K562 (cell line): ENCODE measurements around the gene FPGS. TPM values are rescaled to one million over a fixed set of nuclear protein-coding genes. Genes with fewer than 3 reads are reported as not detected.
A peak's percentile ranks its signal among the peaks of the same experiment; 100 is the strongest.

ENCODE experiments used
- ATAC-seq: fragments of 200-7000 bp; cut with Tn5 transposase; 3 replicates; pipeline ENCODE4 v1.9.1; 2020; ENCODE audit warnings: moderate library complexity
- BruUV-seq: library from RNA; stranded (reverse); fragments of 400-500 nt; replicated peaks from 2 replicates; lab custom pipeline; 2021; lab: Mats Ljungman, UMichigan
- CTCF ChIA-PET: fragments of 300-600 bp; formaldehyde crosslinking; extraction: SDS; loops from one replicate; lab custom pipeline; 2021; ENCODE audit warnings: low intra/inter-chr PET ratio; lab: Yijun Ruan, JAX
- POLR2A ChIA-PET: fragments of 300-600, 350-650 bp; sonication (Branson Sonifier 250); formaldehyde crosslinking; extraction: SDS; loops from one replicate; lab custom pipeline; 2021; ENCODE audit warnings: antibody characterized with exemption, inconsistent platforms; lab: Yijun Ruan, JAX
- DNase-seq, 4 experiments: peaks; one replicate each; pipeline versions ENCODE4 v3.0.0 to v3.0.0-alpha.2; 2011 to 2018; ENCODE audit warnings: low spot score in 3 of 4, mixed read lengths in 3 of 4; ENCODE audit errors: extremely low read depth in 1 of 4
- FAIRE-seq: peaks from 2 replicates; lab custom pipeline; 2011; peaks lifted over from hg19 to GRCh38; lab: Jason Lieb, UNC
- H2AFZ ChIP-seq: 2 replicates; pipeline ENCODE4 v1.6.0; 2011; ENCODE audit warnings: low read depth, low read length, control low read depth, inconsistent platforms
- H3K27ac ChIP-seq: fragments of 200-600 bp; 3 replicates; pipeline ENCODE4 v1.8.0; 2011; ENCODE audit warnings: low read depth, mild to moderate bottlenecking, control low read depth, inconsistent platforms, low read length, moderate library complexity, mixed read lengths; ENCODE audit errors: extremely low read depth
- H3K27me3 ChIP-seq, 2 experiments: fragments of 300-600 bp in 1 of 2; 2 replicates in 1 of 2; 3 replicates in 1 of 2; pipeline versions ENCODE4 v1.6.0 to v1.8.0; 2011; ENCODE audit warnings: inconsistent platforms in 2 of 2, low read length in 2 of 2, mild to moderate bottlenecking in 1 of 2, mixed read lengths in 1 of 2, moderate library complexity in 1 of 2; ENCODE audit not compliant: control insufficient read depth in 2 of 2, insufficient read depth in 2 of 2
- H3K36me3 ChIP-seq: fragments of 300-600 bp; 3 replicates; pipeline ENCODE4 v1.8.0; 2011; ENCODE audit warnings: mild to moderate bottlenecking, low read length, inconsistent platforms; ENCODE audit not compliant: control insufficient read depth, insufficient read depth
- H3K4me1 ChIP-seq, 2 experiments: fragments of 200-600 bp in 1 of 2; replicated peaks in 1 of 2; 2 replicates in 1 of 2; 3 replicates in 1 of 2; pipeline versions ENCODE4 v1.5.1 to v1.8.0; 2011; ENCODE audit warnings: inconsistent platforms in 2 of 2, low read length in 2 of 2, mild to moderate bottlenecking in 1 of 2, mixed read lengths in 1 of 2, moderate library complexity in 1 of 2; ENCODE audit not compliant: control insufficient read depth in 2 of 2, insufficient read depth in 2 of 2
- H3K4me2 ChIP-seq: 2 replicates; pipeline ENCODE4 v1.6.1; 2011; ENCODE audit warnings: low read length, control low read depth, inconsistent platforms, mixed read lengths; ENCODE audit not compliant: insufficient read depth
- H3K4me3 ChIP-seq: fragments of 200-600 bp; sonication (generic), shearing (Covaris generic); 2 replicates; pipeline ENCODE4 v1.5.1; 2016; ENCODE audit warnings: control low read depth, inconsistent platforms
- H3K79me2 ChIP-seq: fragments of 200-600 bp; 3 replicates; pipeline ENCODE4 v1.8.0; 2011; ENCODE audit warnings: low read length, inconsistent platforms; ENCODE audit not compliant: control insufficient read depth, insufficient read depth
- H3K9ac ChIP-seq, 2 experiments: 2 replicates each; pipeline versions ENCODE4 v1.6.0 to v1.6.1; 2011; ENCODE audit warnings: low read depth in 2 of 2, low read length in 2 of 2, control low read depth in 1 of 2, inconsistent platforms in 1 of 2, mild to moderate bottlenecking in 1 of 2, mixed read lengths in 1 of 2; ENCODE audit not compliant: insufficient read depth in 1 of 2
- H3K9me1 ChIP-seq: one replicate; pipeline ENCODE4 v1.6.0; 2011; ENCODE audit warnings: inconsistent platforms, mild to moderate bottlenecking, low read length, moderate library complexity; ENCODE audit not compliant: control insufficient read depth, insufficient read depth
- H3K9me3 ChIP-seq: replicated peaks from 2 replicates; pipeline ENCODE4 v1.5.1; 2011; ENCODE audit warnings: low read depth, low read length, inconsistent platforms; ENCODE audit not compliant: control insufficient read depth, insufficient read depth
- H4K20me1 ChIP-seq: replicated peaks from 2 replicates; pipeline ENCODE4 v1.6.1; 2011; ENCODE audit warnings: low read length, inconsistent platforms, mixed read lengths; ENCODE audit not compliant: control insufficient read depth, insufficient read depth
- ESRRA ChIP-seq: fragments of 450-650 bp; IDR thresholded peaks from 2 replicates; pipeline ENCODE4 v1.6.1; 2014; ENCODE audit warnings: low read depth, mild to moderate bottlenecking, moderate library complexity, borderline replicate concordance
- ETS2 ChIP-seq: IDR thresholded peaks from 2 replicates; pipeline ENCODE4 v1.6.1; 2016; ENCODE audit warnings: borderline replicate concordance, missing genetic modification characterization, mild to moderate bottlenecking, moderate library complexity, missing compliant biosample characterization; ENCODE audit not compliant: poor library complexity, severe bottlenecking
- ZBED1 ChIP-seq: IDR thresholded peaks from 2 replicates; pipeline ENCODE4 v1.6.1; 2014
- ZKSCAN1 ChIP-seq: fragments of 150-350 bp; IDR thresholded peaks from 2 replicates; pipeline ENCODE4 v1.6.1; 2016; ENCODE audit warnings: low read depth, low read length
- WGBS: fragments of 100-300 bp; shearing (Covaris generic); methylation state at CpG from one replicate; pipeline ENCODE4 v1.1.6; 2016; ENCODE audit warnings: low coverage, mixed read lengths; ENCODE audit not compliant: insufficient coverage; ENCODE audit errors: missing lambda C conversion rate; 5-methylcytosine and 5-hydroxymethylcytosine counted together
- in situ Hi-C: fragments of 300-500 bp; cut with MboI; formaldehyde crosslinking; loops from 4 replicates; pipeline ENCODE4 v1.15.0; 2018; ENCODE audit warnings: inconsistent platforms, mixed read lengths
- intact Hi-C: fragments of 100-400 bp; cut with micrococcal nuclease; formaldehyde crosslinking; loops from 2 replicates; pipeline ENCODE4 v1.14.2; 2022
- polyA plus RNA-seq, 8 experiments: library from polyadenylated mRNA; depleted of rRNA in 4 of 8; stranded (reverse) in 5 of 8; unstranded in 3 of 8; fragments of >200 nt; fragmentation: Nextera tagmentation in 2 of 8; fragmentation: Illumina TruSeq in 1 of 8; extraction: Ambion mirVana in 2 of 8; extraction: Trizol in 1 of 8; gene quantifications; 2 replicates each; pipeline versions ENCODE4 v1.2.1 to v1.2.3, GENCODE V29; 2011 to 2014; ENCODE audit warnings: inconsistent platforms in 1 of 8, missing spikeins in 1 of 8
- total RNA-seq, 7 experiments: library from RNA; depleted of rRNA in 6 of 7; stranded (reverse); fragments of >200 nt in 6 of 7; fragmentation: Illumina TruSeq in 2 of 7; extraction: Trizol in 2 of 7; gene quantifications; 2 replicates each; pipeline versions ENCODE4 v1.2.1 to v1.2.3, GENCODE V29; 2011 to 2021; ENCODE audit warnings: low replicate concordance in 1 of 7
- TF ChIP-seq, protein P1 (sequence below), 2 experiments: fragments of 450-650 bp in 1 of 2; sonication (generic) in 1 of 2; formaldehyde crosslinking in 1 of 2; IDR thresholded peaks in 1 of 2; conservative IDR thresholded peaks in 1 of 2; 2 replicates each; pipeline versions ENCODE4 v1.6.1 to v1.8.1; 2016 to 2023; ENCODE audit warnings: mild to moderate bottlenecking in 2 of 2, moderate library complexity in 2 of 2, inconsistent platforms in 1 of 2, missing genetic modification reagents in 1 of 2
- TF ChIP-seq, protein P2 (sequence below): fragments of 450-650 bp; IDR thresholded peaks from 2 replicates; pipeline ENCODE4 v1.6.1; 2018; ENCODE audit not compliant: partially characterized antibody

FPGS gene
- total and polyA plus RNA-seq, 9 of the 15 experiments (the other 6 are each of a cell fraction or from before 2014, with no cell fraction given), result 0.84 to 86.4 (median 59.2) TPM

DNA sequence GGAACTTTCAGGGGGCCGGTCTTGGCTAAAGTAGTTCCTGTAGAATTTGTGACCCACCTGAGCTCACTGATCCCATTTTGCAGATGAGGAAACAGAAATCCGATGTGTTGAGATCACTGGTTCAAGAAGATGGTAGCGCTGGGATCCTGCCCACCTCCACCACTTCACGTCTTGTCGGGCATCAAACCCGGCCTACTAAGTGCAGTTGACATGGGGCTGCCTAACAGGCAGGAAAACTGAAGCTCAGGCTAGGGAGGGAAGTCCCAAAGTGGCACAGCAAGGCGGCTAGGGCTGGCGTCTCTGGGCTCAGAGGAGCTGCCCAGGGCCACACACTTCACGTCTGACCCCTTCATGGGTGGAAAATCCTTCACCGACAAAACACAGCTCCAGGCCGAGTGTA lies 52.3 kb downstream of the FPGS start:
- H4K20me1 ChIP-seq, result no peaks in the 10 kb centered on the region
- intact Hi-C loops (no loop called here), in situ Hi-C loops (no loop called here)
- ChIA-PET POLR2A (interaction anchor here (0.6 kb wide), 1 partner anchor 14 kb away, joined by 4 read pairs; no protein-coding TSS in a partner anchor), CTCF (no interaction called here)
- WGBS, result 68% methylated on average over 11 of the region's 11 CpGs
- BruUV-seq, result no TSS peak
- no peak overlapping the region for H2AFZ ChIP-seq
- FAIRE-seq (no peak), DNase-seq (no peak), ATAC-seq (no peak)
- no peak overlapping the region for H3K27ac ChIP-seq
- H3K9me3 ChIP-seq, result peaks cover 4% of the 10 kb centered on the region
- H3K9me1 ChIP-seq, result no peaks in the 10 kb centered on the region
- H3K27me3 ChIP-seq, result no peaks in the 10 kb centered on the region
- H3K4me3 ChIP-seq, result no peak overlapping the region
- no peaks in the 10 kb centered on the region for H3K79me2 ChIP-seq
- no peaks in the 10 kb centered on the region for H3K36me3 ChIP-seq
- H3K4me1 ChIP-seq, result peaks cover 24 to 50% of the 10 kb centered on the region in 2 experiments
- TF ChIP-seq, protein P1, sequence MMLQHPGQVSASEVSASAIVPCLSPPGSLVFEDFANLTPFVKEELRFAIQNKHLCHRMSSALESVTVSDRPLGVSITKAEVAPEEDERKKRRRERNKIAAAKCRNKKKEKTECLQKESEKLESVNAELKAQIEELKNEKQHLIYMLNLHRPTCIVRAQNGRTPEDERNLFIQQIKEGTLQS (IDR thresholded peaks at IDR 0.05), result no peak
- TF ChIP-seq, protein P1 (CRISPR knock-in tag; conservative IDR thresholded peaks at IDR 0.05), result no peak
- peak; percentile 84 for TF ChIP-seq ZKSCAN1
- no peak for TF ChIP-seq ESRRA
- no peak overlapping the region for H3K4me2 ChIP-seq
- H3K9ac ChIP-seq, result peak overlapping the region in 1 of 2 experiments; percentile 73; a peak in 2 of 4 replicates

DNA sequence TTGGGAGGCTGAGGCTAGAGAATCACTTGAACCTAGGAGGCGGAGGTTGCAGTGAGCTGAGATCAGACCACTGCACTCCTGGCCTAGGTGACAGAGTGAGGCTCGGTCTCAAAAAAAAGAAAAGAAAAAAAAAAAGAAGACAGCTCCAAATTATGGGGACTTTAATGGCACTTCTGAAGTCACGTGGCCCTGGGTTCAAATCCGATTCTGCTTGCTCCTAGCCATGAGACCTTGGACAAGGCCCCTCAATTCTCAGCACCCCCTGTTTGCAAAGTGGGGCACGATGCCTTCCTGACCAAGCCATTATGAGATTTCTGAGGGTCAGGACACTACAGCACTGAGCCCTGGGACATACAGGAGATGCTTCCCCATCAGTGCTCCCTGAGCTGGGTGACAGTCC lies 52.8 kb downstream of the FPGS start:
- POLR2A ChIA-PET, result interaction anchor here (0.6 to 1.6 kb wide), 2 partner anchors 14 to 15 kb away, joined by 4 to 5 read pairs; no protein-coding TSS in a partner anchor
- ATAC-seq, result no peak
- Histone ChIP-seq H3K4me3 (no peak overlapping the region), H4K20me1 (no peaks in the 10 kb centered on the region), H3K9me1 (peaks cover under 1% of the 10 kb centered on the region), H3K9me3 (no peaks in the 10 kb centered on the region; the same call in 1 of the 2 replicates), H3K79me2 (no peaks in the 10 kb centered on the region), H3K4me2 (no peak overlapping the region), H3K27me3 (no peaks in the 10 kb centered on the region), H3K9ac (peak overlapping the region in 1 of 2 experiments; percentile 72; a peak in 1 of 4 replicates), H3K36me3 (no peaks in the 10 kb centered on the region), H3K27ac (no peak overlapping the region), H2AFZ (no peak overlapping the region), H3K4me1 (peaks cover 30 to 55% of the 10 kb centered on the region in 2 experiments)
- no TSS peak for BruUV-seq
- in situ Hi-C loops (no loop called here), intact Hi-C loops (no loop called here)
- no peak for TF ChIP-seq ETS2 (tag)
- TF ChIP-seq, protein P2, sequence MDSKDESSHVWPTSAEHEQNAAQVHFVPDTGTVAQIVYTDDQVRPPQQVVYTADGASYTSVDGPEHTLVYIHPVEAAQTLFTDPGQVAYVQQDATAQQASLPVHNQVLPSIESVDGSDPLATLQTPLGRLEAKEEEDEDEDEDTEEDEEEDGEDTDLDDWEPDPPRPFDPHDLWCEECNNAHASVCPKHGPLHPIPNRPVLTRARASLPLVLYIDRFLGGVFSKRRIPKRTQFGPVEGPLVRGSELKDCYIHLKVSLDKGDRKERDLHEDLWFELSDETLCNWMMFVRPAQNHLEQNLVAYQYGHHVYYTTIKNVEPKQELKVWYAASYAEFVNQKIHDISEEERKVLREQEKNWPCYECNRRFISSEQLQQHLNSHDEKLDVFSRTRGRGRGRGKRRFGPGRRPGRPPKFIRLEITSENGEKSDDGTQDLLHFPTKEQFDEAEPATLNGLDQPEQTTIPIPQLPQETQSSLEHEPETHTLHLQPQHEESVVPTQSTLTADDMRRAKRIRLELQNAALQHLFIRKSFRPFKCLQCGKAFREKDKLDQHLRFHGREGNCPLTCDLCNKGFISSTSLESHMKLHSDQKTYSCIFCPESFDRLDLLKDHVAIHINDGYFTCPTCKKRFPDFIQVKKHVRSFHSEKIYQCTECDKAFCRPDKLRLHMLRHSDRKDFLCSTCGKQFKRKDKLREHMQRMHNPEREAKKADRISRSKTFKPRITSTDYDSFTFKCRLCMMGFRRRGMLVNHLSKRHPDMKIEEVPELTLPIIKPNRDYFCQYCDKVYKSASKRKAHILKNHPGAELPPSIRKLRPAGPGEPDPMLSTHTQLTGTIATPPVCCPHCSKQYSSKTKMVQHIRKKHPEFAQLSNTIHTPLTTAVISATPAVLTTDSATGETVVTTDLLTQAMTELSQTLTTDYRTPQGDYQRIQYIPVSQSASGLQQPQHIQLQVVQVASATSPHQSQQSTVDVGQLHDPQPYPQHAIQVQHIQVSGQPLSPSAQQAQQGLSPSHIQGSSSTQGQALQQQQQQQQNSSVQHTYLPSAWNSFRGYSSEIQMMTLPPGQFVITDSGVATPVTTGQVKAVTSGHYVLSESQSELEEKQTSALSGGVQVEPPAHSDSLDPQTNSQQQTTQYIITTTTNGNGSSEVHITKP, result peak; percentile 81
- no peak for TF ChIP-seq ZBED1
- no peak for FAIRE-seq
- CTCF ChIA-PET, result no interaction called here
- no peak for DNase-seq
- WGBS, result 79% methylated on average over 5 of the region's 5 CpGs
